Measurements from ENCODE around the gene ANKRD66.

GRCh38 chr6:46751658-46752057 lies 4.9 kb downstream of the ANKRD66 start:
- TF ChIP-seq CTCF (IDR thresholded peaks at IDR 0.05; ENCODE audit: insufficient read depth, low read length) (no peak), POLR2AphosphoS5 (IDR thresholded peaks at IDR 0.05; ENCODE audit: low read depth) (no peak), REST (IDR thresholded peaks at IDR 0.05; ENCODE audit: insufficient replicate concordance, low read depth) (no peak), SPI1 (IDR thresholded peaks at IDR 0.05; ENCODE audit: borderline replicate concordance, low read depth) (no peak)
